Hematopoietic multipotent progenitor cell treated with erythropoietin and hydrocortisone succinate and interleukin-3 and kit ligand, for 4 days (in vitro differentiated cells): ENCODE measurements around the gene SSTR1.
"Not testable (repeated sequence)": the region's sequence is repeated elsewhere in the genome, so short reads cannot be mapped to it uniquely, and the experiment has no call there.

ENCODE experiments used
- DNase-seq: peaks from one replicate; pipeline ENCODE4 v3.0.0-alpha.2; 2015

The SSTR1 gene

DNA sequence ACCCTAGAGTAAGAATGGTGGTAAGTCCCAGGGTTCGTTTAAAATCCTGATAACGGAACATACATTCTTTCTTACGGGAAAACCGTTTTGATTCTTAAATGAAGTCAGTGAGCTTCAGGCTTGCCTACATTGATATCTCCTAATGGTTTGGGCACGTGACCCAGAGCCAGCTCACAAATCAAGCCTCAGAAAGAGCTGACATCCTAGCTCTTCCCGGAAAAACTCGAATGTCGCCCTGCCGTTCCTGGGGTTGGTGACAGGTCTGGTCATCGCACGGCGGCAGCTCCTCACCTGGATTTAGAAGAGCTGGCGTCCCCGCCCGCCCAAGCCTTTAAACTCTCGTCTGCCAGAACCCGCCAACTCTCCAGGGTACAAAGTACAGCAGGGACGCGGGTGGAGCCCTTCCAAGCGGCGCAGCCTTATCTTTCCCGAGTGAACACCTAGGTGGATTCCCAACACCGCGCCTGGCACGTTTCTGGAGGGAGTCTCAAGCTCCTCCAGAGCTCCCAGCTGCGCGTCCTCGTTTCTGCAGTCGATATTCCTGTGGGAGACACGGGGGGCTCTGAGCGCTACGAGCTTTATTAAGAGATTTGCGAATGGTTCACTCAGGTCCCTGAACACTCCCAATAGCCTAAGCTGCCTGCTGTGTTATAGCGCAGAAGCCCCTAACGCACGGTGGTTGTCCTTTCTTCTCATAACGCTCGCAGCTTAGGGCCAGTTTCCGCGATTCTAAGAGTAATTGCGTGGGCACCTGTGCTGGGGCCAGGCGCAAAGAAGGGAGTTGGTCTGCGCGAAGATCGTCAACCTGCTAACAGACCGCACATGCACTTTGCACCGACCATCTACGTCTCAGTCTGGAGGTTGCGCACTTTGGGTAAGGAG, at the start of gene SSTR1:
Gene SSTR1, plus strand, starts transcription at position 169 of the 882 bp plus-strand sequence. CDS start 1,486 bp downstream, outside the sequence.
- DNase-seq, result no peak

- no peak for DNase-seq
These were observed 49.2 kb upstream of the SSTR1 start for GRCh38 chr14:38158468-38158867.

DNA sequence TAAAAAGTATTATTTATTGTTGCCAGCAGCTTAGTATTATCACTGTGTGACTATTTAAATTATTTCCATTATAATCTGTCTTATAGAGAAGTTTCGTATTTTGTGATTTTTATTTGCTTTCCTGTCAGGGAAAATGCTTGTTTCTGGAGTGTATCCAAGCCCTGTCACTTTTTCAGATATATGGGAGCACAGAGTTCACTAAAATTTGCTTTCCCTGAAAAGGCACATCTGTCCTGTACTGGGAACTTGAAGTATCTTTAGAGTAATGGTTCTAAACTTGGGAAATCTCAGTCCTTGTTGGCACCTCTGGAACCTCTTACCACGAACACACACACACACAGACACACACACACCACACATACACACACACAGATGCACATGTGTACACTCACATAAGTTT, 39.3 kb upstream of the SSTR1 start:
- no peak for DNase-seq

DNA sequence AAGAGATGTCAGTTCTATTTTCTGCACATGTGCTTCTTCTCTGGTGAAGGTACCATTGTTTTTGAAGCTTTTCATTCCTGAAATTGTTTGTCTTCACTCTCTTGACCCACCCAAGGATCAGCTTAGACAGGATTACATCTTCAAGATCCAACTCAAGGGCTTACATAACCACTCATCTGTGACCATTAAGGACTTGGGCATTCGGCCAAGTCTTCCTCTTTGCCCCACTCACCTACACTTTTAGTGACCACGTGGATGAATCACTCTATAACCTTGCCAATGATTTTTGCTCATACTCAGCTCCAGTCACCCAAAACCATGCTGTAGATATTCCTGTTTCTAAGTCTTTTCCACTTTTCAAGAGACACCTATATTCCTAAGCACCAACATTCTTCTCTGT, 36.5 kb upstream of the SSTR1 start:
- no peak for DNase-seq

DNA sequence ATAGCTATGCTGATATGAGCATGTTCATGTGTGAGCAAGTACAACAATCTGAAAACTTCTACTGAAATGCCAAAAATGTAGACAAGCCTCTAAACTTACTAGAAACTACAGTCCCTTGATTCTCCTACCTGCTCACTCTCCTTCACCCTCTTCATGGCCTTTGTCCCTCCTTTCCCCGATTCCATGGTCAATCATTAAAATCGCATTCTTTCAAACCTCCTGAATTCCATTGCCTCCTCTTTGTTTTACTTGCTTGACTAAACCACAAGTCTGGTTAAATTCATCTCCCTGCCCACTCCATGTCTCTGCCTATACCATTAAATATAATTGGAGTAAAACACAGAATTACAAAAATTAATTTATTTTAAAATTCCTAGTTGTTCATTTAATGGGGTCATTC, 33.0 kb upstream of the SSTR1 start:
- DNase-seq, result no peak

DNA sequence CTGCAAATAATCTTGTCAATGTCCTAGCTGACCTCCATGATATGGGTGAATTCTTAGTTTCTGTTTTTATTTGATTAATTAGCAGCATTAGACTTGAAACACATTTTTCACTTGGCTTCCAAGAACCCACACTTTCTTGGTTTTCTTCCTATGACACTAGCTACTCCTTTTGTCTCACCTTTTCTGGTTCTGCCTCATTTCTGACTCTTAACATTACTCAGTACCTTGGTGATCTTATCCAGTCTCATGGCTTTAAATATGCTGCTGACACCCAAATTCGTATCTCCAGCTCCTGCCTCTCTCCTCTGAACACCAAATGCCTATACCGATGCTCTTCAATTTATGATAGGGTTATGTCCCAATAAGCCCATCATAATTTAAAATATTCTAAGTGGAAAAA, 32.0 kb upstream of the SSTR1 start:
- no peak for DNase-seq

DNA sequence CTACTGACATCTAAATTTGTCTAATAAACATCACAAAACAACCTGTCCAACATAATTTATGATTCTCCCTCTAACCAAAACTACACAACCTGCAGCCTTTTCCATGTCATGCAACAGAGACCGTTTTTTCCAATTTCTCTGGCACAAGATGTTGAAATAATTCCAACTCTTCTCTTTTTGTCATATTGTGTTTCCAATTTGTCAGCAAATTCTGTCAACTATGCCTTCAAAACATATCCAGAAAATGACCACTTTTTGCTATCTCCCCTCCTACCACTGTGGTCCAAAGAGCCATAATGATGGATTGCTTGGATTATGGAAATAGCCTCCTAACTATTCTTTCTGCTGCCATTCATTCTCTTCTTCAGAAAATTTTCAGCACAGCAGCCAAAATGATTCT, 31.3 kb upstream of the SSTR1 start:
- DNase-seq, result no peak

DNA sequence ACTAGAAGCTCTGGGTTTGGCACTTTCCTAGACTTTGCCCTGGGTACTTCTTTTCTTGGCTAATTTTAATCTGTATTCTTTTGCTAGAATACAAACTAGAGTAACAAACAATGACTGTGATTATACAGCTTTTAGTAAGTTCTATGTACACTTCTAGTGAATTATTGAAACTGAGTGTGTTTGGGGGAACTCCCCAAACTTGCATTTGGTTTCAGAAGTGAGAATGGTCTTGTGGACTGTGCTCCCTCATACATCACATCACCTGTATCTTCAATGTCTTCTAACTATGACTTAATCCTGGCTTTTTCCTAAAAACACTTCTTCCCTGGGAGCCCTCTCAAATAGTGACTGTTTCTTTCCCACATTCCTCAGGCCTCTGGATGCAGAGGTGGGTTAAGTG, 23.6 kb upstream of the SSTR1 start:
- no peak for DNase-seq

DNA sequence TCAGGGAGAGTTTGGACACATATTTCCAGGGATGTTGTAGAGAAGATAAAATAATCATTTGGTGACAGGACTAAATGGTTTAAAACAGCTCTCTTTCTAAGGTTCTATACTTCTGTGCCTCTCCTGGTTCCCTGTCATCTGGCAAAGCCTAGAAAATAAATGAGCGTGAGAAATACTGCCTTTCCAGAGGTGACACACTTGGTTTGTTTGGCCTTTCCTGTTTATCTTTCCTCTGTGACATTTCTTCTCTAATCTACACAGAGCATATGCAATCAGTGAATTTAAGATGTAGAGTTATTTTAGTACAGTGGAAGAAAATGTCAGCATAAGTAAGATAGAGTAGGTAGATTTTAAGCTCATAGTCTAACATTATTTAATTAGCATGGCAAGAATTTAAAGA, 22.0 kb upstream of the SSTR1 start:
- no peak for DNase-seq

- DNase-seq, result no peak
These were observed 21.5 kb upstream of the SSTR1 start for GRCh38 chr14:38186216-38186615.

GRCh38 chr14:38187528-38187927, 20.2 kb upstream of the SSTR1 start:
- DNase-seq, result no peak

DNA sequence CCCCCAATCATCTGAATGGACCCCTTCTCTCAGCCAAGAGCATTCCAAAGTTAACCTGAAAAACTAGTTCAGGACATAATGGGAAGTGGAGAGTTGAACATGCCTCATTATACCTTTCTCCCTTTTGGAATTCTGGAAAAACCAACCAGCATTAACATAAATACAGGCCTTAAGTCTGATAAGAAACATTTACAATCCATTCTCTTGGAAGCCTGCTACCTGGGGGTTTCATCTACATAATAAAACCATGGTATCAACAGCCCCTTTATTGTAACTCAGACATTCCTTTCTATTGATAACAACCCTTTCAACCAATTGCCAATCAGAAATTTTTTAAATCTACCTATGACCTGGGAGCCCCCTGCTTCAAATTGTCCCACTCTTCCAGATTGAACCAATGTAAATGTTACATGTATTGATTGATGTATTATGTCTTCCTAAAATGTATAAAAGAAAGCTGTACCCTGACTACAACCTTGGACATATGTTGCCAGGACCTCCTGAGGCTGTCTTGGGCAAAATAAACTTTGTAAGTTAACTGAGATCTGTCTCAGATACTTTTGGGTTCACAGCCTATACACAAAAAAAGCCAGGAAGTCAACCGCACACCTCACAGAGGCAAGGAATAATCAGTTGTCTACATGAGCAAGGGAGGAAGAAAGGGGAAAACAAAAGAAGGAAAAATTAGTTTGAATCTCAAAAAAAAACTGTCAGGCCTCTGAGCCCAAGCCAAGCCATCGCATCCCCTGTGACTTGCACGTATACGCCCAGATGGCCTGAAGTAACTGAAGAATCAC, 17.6 kb upstream of the SSTR1 start:
- no peak for DNase-seq

- not testable (repeated sequence) for DNase-seq
These were observed 16.9 kb upstream of the SSTR1 start for GRCh38 chr14:38190846-38191245.

GRCh38 chr14:38191491-38191890, 16.2 kb upstream of the SSTR1 start:
- not testable (repeated sequence) for DNase-seq

GRCh38 chr14:38197001-38197783, 10.5 kb upstream of the SSTR1 start:
- DNase-seq, result peak; percentile 48

DNA sequence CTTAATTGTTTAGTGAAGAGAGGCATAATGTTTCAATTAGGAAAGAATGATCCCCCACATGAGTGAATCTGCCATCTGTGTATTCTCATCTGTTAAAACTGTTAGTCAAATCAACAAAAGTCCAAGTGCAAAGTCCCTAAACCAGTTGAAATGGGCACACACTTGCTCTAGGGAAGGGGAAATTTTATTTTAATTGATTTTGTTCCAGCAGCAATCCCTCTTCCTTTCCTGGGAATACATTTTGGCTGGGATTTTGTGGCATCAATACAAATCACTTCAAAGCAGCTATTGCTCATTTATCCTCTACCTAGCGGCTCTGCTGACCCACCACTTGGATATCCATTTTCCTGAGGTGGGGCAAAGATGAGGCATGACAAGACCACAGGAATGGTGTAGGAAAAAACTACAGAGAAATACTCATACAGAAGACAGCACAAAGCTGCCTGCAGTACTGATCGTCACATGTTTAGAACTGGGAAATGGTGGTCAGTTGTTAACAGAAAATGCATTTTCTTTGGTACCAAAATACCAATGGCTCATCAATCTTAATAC, 9.8 kb upstream of the SSTR1 start:
- DNase-seq, result no peak

DNA sequence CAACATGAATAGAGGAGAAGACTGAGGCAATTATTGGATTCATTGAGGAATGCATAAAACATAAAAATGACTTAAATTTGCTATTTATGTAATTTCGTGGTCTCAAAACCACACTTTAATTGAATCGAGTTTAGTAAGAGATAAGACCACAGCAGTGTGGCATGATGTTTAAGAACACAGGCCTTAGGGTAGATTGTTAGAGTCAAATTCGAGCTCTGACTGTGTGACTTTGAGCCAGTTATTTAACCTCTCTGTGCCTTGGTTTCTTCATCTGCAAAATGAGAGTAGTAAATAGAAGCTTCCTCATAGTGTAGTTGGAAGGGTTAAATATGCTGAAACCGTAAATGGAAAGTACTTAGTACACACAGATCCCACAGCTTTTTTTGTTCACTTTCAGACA, 9.3 kb upstream of the SSTR1 start:
- peak; percentile 29 for DNase-seq

DNA sequence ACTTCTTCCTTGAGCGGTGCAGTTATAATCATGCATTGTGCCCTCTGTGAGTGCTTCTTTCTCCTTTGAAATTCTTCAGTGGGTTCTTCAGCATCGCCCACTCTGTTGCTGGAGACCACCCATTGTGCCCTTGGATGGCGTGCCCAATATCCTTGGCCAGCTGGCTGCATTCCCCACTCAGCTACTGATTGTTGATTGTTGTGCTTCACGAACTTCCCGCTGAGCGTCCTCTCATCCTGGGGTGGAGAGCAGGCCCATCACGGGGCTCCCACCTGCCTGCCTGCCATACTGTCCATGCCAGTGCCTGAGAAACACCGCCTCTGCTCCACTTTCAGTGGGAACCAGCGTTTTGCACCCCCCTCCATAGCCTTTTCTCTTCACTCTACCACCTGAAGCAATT, 8.6 kb upstream of the SSTR1 start:
- no peak for DNase-seq

DNA sequence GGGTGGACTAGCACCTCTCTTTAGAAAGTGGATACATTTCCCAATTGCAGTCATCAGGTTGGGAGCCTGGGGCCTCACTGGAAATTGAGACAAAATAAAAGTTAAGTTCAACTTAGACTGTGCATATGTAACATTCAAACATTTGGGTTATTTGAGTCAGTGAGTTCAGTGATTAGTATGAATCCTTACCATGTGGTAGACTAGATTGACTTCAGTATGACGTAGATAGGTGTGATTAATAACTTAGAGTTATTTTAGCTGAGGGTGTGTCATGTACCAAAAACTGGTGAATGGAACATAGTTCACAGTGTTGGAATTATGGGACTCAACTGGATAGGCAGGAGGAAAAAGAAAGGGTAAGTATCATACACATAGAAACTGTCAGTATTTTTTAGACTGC, 8.0 kb upstream of the SSTR1 start:
- DNase-seq, result no peak

DNA sequence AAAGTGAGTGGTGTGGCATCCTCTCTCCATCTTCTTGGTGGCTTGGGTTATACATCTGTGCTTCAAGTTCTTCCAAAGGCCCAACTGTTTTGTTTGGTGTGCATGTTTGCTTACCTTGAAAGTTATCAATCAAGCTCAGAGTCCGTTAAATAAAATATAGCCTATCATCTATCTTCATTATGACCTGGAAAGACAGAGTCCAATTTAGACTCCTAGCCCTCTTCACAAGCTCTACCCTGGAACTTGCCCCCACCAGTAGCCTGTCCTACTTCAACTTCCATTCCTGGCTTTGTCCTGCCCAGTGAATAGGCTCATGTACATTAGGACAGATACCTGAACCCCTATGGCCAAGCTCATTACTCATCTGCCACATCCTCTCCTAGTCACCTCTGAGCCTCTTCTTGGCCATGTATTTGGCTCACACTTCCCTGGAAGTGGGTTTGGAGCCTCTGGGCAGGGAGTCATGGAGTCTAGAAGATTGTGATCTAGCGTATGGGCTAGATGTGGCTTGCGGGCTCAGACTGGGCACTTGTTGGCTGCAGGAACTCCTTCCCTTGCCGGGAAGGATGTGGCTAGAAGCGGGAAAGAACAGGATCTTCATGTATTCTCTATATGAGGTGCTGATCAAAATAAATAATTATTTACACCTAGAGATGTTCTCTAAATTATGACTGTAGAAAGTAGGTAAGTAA, 6.4 kb upstream of the SSTR1 start:
- no peak for DNase-seq

DNA sequence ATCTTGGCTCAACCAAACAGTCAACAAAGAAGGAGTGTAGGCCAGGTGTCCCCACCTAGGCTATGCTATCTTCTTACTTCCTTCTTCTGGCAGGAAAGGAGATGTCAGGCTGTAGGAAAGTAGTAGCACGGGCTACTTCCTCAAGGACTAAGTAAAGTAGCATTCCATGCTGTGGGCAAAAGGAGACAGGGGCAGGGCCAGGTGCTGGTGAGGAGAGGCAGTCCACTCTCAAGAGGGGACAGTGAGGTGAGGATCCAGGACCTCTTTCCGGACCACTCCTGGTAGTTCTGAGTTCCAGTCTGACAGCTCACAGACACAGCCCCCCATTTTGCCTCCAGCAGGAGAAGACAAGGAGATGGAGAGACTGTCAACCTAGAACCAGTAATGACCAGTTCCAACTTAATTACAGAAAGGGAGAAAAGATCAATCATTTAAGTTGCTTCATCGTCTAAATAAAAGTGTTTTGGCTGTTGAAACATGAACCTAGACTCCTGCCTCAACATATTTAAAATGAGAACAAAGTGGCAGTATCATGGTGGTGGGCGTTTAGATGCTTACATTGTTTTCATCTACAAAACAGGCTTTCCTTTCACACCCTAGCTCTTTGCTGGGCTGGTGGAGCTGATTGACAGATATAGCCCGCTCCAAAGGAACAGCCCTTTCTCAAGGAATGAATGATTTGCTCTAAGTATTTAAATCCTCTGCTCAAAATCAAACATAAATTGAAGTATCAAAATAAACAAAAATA, 5.1 kb upstream of the SSTR1 start:
- no peak for DNase-seq
